ENCODE data around the gene PSMC5.
"Not testable (repeated sequence)": the region's sequence is repeated elsewhere in the genome, so short reads cannot be mapped to it uniquely, and the experiment has no call there.

Gene PSMC5

DNA sequence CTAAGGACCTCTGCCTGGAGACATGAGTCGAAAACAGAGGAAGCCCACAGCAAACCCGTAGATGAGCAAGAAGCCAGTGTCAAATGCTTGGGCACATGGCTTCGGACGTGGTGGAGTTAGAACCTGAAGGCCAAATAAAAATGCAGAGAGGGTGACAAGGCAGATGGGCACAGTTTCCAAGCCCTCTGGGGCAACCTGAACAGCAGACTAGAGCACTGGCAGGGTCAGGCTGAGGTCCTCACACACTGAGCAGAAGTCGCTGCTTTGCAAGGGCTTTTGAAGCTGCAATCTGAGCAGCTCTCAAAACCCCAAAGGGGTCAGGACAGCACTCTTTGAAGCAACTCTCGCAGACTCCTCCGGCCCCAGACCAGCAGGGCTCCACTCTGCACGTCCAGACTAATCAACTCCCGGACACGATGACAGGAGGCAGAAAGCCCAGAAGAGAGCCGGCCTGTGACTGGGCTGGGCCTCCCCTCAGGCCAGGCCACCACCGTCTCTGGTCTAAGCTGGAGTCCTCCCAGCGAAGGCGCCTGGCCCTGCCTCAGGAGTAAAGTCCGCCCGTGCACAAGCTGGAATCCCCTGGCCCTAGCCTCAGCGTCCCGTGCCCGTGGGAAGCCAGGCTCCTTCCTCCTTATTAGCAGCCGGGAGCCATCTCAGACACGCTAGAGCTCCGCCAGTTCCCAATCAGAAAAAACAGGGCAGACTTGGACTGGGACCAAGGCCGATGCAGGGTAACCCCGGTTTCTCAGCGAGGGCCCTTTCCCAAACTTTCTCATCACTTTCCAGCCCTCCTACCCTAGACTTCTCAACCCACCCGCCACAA is 14.3 kb downstream of the PSMC5 start:
- DNase-seq = no peak

DNA sequence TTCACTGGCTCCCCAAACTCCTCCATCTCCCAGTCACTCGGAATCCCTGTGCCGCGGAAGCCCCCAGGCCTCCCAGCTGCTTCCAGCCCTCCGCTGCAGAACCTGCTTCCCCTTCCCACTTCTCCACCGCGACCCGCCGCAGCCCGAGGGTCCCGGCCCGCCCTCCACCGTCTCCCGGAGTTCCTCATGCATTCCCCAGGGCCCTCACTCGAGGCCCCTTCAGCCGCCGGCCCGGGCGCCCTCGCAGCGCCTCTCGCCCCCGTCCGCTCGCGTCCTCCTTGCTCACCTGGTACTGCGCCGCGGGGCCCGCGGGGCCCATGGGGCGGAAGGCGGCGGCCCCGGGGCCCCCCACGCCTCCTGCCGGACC is 14.9 kb downstream of the PSMC5 start:
- no peak for DNase-seq

DNA sequence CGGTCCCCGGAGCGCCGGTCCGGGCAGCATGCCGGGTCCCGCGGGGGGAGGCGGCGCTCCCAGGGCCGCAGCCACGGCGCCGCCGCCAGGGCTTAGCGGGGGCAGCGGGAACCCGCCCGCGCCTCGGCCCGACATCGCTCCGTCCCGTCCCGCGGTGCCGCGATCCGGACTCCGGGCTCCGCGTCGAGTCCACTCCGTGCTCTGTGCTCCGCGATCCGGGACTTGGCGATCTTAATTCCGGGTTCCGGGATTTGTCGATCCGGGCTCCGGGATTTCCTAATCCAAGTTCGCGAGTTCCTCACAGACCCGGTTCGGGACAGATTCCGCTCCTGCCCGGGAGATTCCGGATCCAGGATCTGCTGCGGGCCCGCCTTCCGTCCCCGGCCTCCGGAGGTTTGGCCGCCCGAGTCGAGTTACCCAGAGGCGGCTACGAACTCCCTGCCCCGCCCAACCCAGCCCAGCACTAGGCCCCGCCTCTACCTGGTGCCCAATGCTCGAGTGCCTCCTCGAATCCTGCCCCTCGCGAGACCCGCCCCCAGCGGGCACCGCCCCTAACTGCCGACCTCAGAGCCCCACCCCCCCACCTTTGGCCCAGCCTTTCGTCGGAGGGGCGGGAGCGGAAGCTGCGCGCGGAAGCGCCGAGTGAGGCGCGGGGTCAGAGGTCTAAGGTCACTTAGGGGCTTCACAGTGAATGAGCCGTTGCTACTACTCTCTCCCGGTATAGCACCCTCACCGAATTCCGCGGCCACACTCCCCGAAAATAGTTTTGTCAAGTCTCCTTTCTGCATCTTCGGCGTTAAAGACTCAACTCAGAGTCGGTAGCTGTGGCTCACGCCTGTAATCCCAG is 15.5 kb downstream of the PSMC5 start, which contains the start of gene SMARCD2:
SMARCD2 (minus strand) TSS at position 146 of the 847 bp plus-strand sequence; CDS start at position 135, 11 bp downstream.
- DNase-seq = peak; percentile 98

DNA sequence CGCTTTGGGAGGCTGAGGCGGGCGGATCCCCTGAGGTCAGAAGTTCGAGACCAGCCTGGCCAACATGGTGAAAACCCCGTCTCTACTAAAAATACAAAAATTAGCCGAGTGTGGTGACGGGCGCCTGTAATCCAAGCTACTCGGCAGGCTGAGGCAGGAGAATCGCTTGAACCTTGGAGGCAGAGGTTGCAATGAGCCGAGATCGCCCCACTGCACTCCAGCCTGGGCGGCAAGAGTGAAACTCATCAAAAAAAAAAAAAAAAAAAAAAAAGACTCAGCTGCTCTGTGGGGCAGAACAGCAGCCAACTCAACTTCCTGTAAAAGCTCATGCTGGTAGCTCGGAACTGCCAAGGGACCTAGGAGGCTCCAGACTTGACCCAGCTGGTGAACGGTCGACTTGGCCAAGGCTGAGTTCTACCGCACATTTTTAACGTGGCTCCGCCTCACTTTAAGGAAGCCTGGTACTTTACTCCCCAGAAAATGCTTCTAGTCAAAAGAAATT is 16.2 kb downstream of the PSMC5 start:
- peak; percentile 73 for DNase-seq

- no peak for DNase-seq
Observed at GRCh38 chr17:63843910-63844677, 16.9 kb downstream of the PSMC5 start.

DNA sequence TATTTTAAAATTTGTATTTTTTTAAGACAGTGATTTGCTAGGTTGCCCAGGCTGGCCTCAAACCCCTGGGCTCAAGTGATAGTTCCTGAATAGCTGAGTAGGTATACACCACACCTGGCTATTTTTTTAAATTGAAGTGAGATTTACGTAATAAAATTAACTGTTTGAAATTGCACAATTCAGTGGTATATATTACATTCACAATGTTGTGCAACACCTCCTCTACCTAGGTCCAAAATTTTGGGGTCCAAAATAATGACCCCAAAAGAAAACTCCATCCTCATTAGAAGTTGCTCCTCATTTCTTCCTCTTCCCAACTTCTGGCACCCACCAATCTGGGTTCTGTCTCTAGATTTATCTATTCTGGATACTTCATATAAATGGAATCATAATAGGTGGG is 18.3 kb downstream of the PSMC5 start:
- no peak for DNase-seq

- DNase-seq = no peak
Observed at GRCh38 chr17:63847525-63848249, 20.5 kb downstream of the PSMC5 start.

DNA sequence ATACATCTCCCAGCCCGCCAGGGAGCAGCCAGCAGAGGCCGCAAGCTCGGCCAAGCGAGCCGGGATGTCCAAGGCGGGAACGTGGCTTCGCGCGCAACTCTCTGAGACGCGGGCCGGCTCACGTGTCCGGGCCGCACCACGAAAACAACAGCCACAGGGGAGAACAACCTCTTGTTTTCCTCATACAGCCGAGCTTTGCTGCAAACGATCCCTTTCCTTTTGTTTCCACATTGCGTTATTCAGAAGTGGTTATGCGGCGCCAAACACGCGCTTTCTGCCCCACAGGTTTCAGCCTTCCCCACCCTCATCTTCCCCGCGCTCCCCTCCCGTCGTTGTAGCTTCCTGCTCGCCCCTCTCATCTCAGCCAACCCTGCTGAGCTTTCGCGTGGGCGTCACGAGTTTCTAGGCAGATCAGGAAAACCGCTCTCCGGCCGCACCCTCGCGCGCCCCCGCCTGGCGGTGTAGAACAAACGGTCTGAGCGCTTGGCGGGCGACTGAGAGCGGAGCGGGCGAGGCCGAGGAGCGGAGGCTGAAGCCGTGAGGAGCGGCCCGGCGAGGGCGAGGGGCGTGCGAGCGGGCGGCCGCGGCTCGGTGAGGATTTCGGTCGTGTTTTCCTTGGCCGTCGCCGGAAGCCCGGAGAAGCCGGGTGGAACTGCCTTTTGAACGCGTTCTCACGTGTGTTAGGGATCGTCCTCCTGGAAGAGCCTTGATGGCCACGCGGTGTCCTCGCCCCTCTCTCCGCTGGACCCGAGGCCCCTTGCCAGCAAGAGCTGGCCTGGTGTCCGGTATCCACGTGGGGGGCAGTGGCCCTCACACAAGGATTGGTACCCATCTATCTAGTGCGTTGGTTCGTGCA is 21.8 kb downstream of the PSMC5 start:
- DNase-seq = peak; percentile 95

DNA sequence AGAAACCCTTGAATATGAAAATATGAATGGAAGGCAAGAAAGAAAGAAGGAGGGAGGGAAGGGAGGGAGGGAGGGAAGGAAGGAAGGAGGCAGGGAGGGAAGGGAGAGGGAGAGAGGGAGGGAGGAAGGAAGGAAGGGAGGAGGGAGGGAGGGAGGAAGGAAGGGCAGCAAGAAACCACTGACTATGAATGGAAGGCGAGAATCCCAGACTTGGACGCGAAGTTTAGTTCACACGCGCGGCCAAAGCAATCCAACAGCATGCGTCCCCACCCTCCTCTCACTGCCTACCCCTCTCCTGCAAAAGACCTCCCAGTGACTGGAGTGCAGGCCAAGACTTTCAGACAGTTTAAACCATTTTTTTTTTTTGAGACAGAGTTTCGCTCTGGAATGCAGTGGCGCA is 23.2 kb downstream of the PSMC5 start:
- no peak for DNase-seq

- no peak for DNase-seq
Observed at GRCh38 chr17:63853260-63853659, 26.0 kb downstream of the PSMC5 start.

DNA sequence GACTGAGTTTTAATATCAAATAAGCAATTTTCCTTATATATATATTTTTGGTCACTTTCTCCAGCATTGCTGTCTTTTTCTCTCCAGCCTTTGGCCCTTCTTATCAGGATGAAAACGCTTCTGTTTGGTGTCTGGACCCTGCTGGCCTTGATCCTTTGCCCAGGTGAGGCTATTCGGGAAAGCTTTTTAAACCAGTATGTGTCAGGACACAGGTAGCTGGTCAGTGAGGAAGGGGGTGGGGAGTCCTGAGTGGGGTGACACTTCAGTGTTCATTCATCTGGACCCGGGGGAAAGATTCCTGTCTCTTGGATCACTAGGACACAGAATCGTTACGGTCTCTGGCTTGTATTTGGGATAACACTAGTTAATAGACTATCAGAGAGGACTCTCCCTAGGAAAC is 27.5 kb downstream of the PSMC5 start:
- DNase-seq = no peak

DNA sequence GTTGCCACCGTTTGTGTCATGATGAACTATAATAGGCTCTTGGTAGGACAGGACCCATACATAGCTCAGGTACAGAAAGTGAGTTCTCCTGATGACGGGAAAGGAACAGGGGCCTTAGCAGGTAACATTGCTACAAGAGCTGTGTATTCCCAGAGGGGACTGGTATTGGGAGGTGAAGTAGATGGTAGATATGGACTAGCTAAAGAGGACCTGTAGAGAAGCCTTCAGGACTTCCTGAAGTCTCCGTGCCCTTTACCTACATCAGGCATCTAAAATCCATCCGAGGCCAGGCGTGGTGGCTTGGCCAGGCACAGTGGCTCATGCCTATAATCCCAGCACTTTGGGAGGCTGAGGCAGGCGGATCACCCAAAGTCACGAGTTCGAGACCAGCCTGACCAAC is 28.0 kb downstream of the PSMC5 start:
- DNase-seq = no peak

- DNase-seq = not testable (repeated sequence)
Observed at GRCh38 chr17:63856425-63856824, 29.2 kb downstream of the PSMC5 start.

GRCh38 chr17:63859257-63859656 is 32.0 kb downstream of the PSMC5 start:
- DNase-seq = no peak

DNA sequence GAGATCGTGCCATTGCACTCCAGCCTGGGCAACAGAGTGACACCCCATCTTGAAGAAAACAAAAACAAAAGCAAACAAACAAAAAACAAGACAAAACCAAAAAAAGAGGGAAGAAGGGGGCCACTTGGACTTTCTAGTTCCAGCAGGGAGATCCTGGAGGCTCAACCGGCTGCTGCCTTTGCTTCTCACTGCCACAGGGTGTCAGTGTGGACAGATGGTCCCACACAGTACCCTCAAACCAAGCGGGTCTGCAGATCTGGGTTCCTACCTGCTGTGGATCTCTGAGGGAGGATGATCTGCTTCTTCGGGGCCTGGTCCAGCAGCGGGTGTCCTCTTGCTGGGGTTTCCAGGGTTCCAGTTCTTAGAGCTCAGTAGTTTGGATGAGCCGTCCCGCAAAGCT is 39.4 kb downstream of the PSMC5 start:
- DNase-seq = not testable (repeated sequence)

GRCh38 chr17:63869491-63870291 is 42.5 kb downstream of the PSMC5 start:
- not testable (repeated sequence) for DNase-seq

DNA sequence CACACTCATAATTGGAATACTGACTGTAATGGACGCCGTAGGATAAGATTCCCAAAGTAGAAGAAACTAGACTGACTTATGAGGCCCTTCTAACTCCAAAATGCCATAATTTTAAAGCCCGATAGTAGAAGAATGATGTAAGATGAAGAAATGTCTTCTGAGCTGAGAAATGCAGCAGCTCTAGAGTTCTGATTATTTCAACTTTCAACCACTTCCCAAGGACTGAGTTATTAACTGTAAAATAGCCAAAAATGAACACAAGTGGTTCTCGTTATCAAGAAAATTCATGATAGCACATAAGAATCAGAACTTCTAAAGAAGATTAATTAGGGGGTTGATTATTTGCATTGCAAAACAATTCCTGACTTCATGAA is 43.0 kb downstream of the PSMC5 start:
- not testable (repeated sequence) for DNase-seq

DNA sequence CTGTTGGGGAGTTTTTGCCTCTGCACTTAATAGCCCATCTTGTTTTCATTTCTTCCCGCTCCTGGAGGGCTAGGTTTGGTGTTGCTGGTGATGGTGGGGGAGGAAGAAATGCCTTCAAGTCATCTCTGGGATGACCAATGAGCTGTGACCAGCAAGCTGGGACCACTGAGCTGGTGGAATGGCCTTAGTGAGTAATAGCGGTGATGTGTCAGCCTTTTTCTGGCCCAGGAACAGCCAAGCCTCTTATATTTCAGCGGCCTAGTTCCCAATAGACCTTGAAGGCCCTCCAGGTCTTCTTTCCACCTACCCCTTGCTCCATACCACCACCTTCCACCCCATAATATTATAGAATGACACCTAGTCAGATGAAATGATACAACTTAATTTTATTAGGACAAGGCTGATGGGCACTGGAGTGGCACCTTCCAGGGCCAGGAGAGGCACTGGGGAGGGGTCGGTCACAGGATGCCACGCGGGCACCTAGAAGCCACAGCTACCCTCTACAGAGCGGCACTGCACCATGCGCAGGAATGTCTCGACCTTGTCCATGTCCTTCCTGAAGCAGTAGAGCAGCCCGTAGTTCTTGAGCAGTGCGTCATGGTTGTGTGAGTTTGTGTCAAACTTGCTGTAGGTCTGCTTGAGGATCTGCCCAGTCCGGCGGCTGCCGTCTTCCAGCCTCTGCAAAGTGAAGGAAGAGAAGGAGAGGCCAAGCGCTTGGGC is 44.6 kb downstream of the PSMC5 start:
- not testable (repeated sequence) for DNase-seq

DNA sequence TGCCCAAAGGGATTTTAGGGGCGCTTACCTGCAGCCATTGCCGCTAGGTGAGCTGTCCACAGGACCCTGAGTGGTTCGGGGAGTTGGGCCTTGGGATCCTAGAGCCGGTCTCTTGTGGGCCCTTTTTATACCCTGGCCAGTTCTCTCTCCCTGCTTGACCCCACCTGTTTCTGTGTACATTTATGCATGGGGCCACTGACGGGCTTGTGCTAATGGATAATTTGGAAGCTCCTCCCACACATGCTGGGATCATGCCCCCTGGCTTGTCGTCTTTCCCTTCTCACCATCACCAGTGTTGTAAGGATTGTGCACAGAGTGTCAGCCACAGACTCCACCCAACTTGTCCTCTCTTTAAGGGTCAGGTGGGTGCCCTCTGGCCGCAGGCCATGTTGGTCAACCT is 46.3 kb downstream of the PSMC5 start, which contains the start of gene CSH2:
CSH2 (minus strand) TSS at position 101 of the 400 bp plus-strand sequence; CDS start at position 38, 63 bp downstream.
- DNase-seq = not testable (repeated sequence)

All from CD4-positive, alpha-beta T cell treated with Interleukin-15 for 1 hour (primary cell).